HCT116 (cell line): Measurements from ENCODE around the gene EFHD1. TPM values are rescaled to one million over a fixed set of nuclear protein-coding genes. Genes with fewer than 3 reads are reported as not detected.

Experiments
- ATAC-seq: fragments of 200-7000 bp; cut with Tn5 transposase; 2 replicates; pipeline ENCODE4 v1.9.1; 2020; ENCODE audit warnings: mild to moderate bottlenecking, moderate library complexity
- BruUV-seq: library from RNA; stranded (reverse); fragments of 400-500 nt; replicated peaks from 2 replicates; lab custom pipeline; 2021; lab: Mats Ljungman, UMichigan
- CTCF ChIA-PET: fragments of 300-600 bp; sonication (Branson Sonifier 250); formaldehyde crosslinking; loops from one replicate; lab custom pipeline; 2021; ENCODE audit warnings: antibody characterized with exemption; lab: Charles Lee
- POLR2A ChIA-PET: fragments of 300-600, 350-600 bp; sonication (Branson Sonifier 250); formaldehyde crosslinking; loops from one replicate; lab custom pipeline; 2021; ENCODE audit warnings: antibody characterized with exemption; lab: Charles Lee
- RAD21 ChIA-PET, 2 experiments: fragments of 300-600 bp; sonication (Branson Sonifier 250); formaldehyde crosslinking; loops; one replicate each; lab custom pipeline; 2023; ENCODE audit warnings: low total read pairs in 2 of 2; ENCODE audit not compliant: uncharacterized antibody in 2 of 2, unreplicated experiment in 2 of 2, low non-redundant PET in 1 of 2; lab: Charles Lee
- DNase-seq: peaks from one replicate; pipeline ENCODE4 v3.0.0-alpha.2; 2010; ENCODE audit warnings: low read depth, low spot score
- H2AFZ ChIP-seq: fragments of 200-600 bp; shearing (Covaris generic), sonication (generic); 2 replicates; pipeline ENCODE4 v1.6.1; 2017; ENCODE audit warnings: low read depth, mixed run types, mixed read lengths, antibody characterized with exemption, low read length; ENCODE audit not compliant: poor library complexity, severe bottlenecking
- H3K27ac ChIP-seq: 2 replicates; pipeline ENCODE4 v1.5.1; 2012; ENCODE audit warnings: low read depth, low read length
- H3K27me3 ChIP-seq: fragments of 200-600 bp; sonication (generic); 2 replicates; pipeline ENCODE4 v1.6.1; 2016; ENCODE audit warnings: mixed run types, low read length, mixed read lengths; ENCODE audit not compliant: insufficient read depth
- H3K36me3 ChIP-seq, 2 experiments: fragments of 200-500 bp in 1 of 2; fragments of 200-600 bp in 1 of 2; sonication (Bioruptor generic) in 1 of 2; sonication (generic) in 1 of 2; 2 replicates each; pipeline versions ENCODE4 v1.5.1 to v1.6.1; 2014 to 2016; ENCODE audit warnings: low read length in 2 of 2, inconsistent platforms in 1 of 2, mixed read lengths in 1 of 2, mixed run types in 1 of 2; ENCODE audit not compliant: insufficient read depth in 2 of 2, control insufficient read depth in 1 of 2
- H3K4me1 ChIP-seq, 2 experiments: fragments of 200-600 bp in 1 of 2; sonication (generic) in 1 of 2; 2 replicates each; pipeline versions ENCODE4 v1.5.1 to v1.6.1; 2012 to 2017; ENCODE audit warnings: low read length in 2 of 2, inconsistent platforms in 1 of 2, mild to moderate bottlenecking in 1 of 2, mixed read lengths in 1 of 2, mixed run types in 1 of 2, moderate library complexity in 1 of 2; ENCODE audit not compliant: insufficient read depth in 2 of 2, control insufficient read depth in 1 of 2
- H3K4me2 ChIP-seq: fragments of 200-600 bp; sonication (generic); 2 replicates; pipeline ENCODE4 v1.6.1; 2017; ENCODE audit warnings: mixed run types, low read length, mixed read lengths
- H3K4me3 ChIP-seq, 2 experiments: fragments of 200-600 bp in 1 of 2; sonication (generic) in 1 of 2; replicated peaks in 1 of 2; 2 replicates each; pipeline ENCODE4 v1.5.1; 2011 to 2016; ENCODE audit warnings: low read length in 2 of 2, control low read depth in 1 of 2, low read depth in 1 of 2, mild to moderate bottlenecking in 1 of 2, mixed read lengths in 1 of 2, mixed run types in 1 of 2
- H3K79me2 ChIP-seq: fragments of 200-600 bp; sonication (generic); 2 replicates; pipeline ENCODE4 v1.6.1; 2017; ENCODE audit warnings: mild to moderate bottlenecking, mixed run types, low read length, moderate library complexity, mixed read lengths; ENCODE audit not compliant: insufficient read depth
- H3K9ac ChIP-seq: fragments of 200-600 bp; sonication (generic); 2 replicates; pipeline ENCODE4 v1.6.1; 2016; ENCODE audit warnings: low read length, mixed read lengths
- H3K9me2 ChIP-seq: fragments of 200-600 bp; sonication (generic), shearing (Covaris generic); 2 replicates; pipeline ENCODE4 v1.6.1; 2017; ENCODE audit warnings: mixed run types, mild to moderate bottlenecking, moderate library complexity; ENCODE audit not compliant: insufficient read depth
- H3K9me3 ChIP-seq, 2 experiments: fragments of 200-500 bp in 1 of 2; fragments of 200-600 bp in 1 of 2; sonication (Bioruptor generic) in 1 of 2; sonication (generic) in 1 of 2; 2 replicates each; pipeline ENCODE4 v1.6.1; 2014 to 2017; ENCODE audit warnings: low read length in 2 of 2, mixed read lengths in 2 of 2, inconsistent platforms in 1 of 2, low read depth in 1 of 2, mild to moderate bottlenecking in 1 of 2, mixed run types in 1 of 2, moderate library complexity in 1 of 2; ENCODE audit not compliant: control insufficient read depth in 1 of 2, insufficient read depth in 1 of 2
- H4K20me1 ChIP-seq: fragments of 200-600 bp; sonication (generic), shearing (Covaris generic); 2 replicates; pipeline ENCODE4 v1.6.1; 2017; ENCODE audit warnings: mixed run types, mild to moderate bottlenecking, moderate library complexity; ENCODE audit not compliant: insufficient read depth
- CBX3 ChIP-seq: IDR thresholded peaks from 2 replicates; pipeline ENCODE4 v1.6.1; 2012; ENCODE audit warnings: low read depth
- CEBPB ChIP-seq: IDR thresholded peaks from 2 replicates; pipeline ENCODE4 v1.6.1; 2012; ENCODE audit warnings: low read depth
- EZH2phosphoT487 ChIP-seq: fragments of 200-600 bp; IDR thresholded peaks from 2 replicates; pipeline ENCODE4 v1.6.1; 2018; ENCODE audit warnings: antibody characterized with exemption, borderline replicate concordance
- FOSL1 ChIP-seq: IDR thresholded peaks from 2 replicates; pipeline ENCODE4 v1.6.1; 2012; ENCODE audit warnings: low read depth
- REST ChIP-seq: IDR thresholded peaks from 2 replicates; pipeline ENCODE4 v1.6.1; 2012; ENCODE audit warnings: low read depth
- SIN3A ChIP-seq: IDR thresholded peaks from 2 replicates; pipeline ENCODE4 v1.6.1; 2012; ENCODE audit warnings: low read depth
- SRF ChIP-seq: IDR thresholded peaks from 2 replicates; pipeline ENCODE4 v1.6.1; 2012; ENCODE audit warnings: low read depth
- ZBTB33 ChIP-seq: IDR thresholded peaks from 2 replicates; pipeline ENCODE4 v1.6.1; 2011; ENCODE audit warnings: mild to moderate bottlenecking, low read length, moderate library complexity; ENCODE audit not compliant: insufficient replicate concordance; ENCODE audit errors: extremely low read depth
- ZNF274 ChIP-seq: fragments of 200-500 bp; sonication (Bioruptor generic); IDR thresholded peaks from 2 replicates; pipeline ENCODE4 v1.6.1; 2014; ENCODE audit warnings: mild to moderate bottlenecking, low read depth, low read length, inconsistent platforms
- intact Hi-C: fragments of 100-400 bp; cut with micrococcal nuclease; formaldehyde crosslinking; loops from 2 replicates; pipeline ENCODE4 v1.10.0; 2022
- total RNA-seq: library from RNA; stranded (reverse); gene quantifications from one replicate; pipeline ENCODE4 v1.2.1, GENCODE V29; 2021; ENCODE audit not compliant: unreplicated experiment

Gene EFHD1
- total RNA-seq, 1 experiment from 2014 or later, result 0.52 TPM

DNA sequence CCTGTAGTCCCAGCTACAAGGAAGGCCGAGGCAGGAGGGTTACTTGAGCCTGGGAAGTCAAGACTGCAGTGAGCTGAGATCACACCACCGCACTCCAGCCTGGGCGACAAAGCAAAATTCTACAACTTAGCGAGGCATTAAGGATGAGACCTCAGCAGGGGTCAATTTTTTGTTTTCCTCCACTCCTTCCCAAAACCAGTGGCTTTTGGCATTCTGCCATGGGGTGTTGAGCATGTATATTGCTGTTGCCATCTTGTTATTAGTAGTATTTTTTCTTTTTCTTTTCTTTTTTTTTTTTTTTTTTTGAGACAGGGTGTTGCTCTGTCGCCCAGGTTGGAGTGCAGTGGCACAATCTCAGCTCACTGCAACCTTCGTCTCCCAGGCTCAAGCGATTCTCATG is 54.8 kb downstream of the EFHD1 start:
- intact Hi-C loops, result no loop called here
- Histone ChIP-seq H4K20me1 (no peaks in the 10 kb centered on the region), H3K27me3 (no peaks in the 10 kb centered on the region), H3K9me3 (no peaks in the 10 kb centered on the region), H3K9ac (no peak overlapping the region), H3K4me3 (no peak overlapping the region), H3K79me2 (no peaks in the 10 kb centered on the region), H2AFZ (no peak overlapping the region), H3K36me3 (no peaks in the 10 kb centered on the region), H3K9me2 (no peaks in the 10 kb centered on the region), H3K4me2 (no peak overlapping the region), H3K4me1 (no peaks in the 10 kb centered on the region; a peak in 1 of 4 replicates), H3K27ac (no peak overlapping the region)
- RAD21 ChIA-PET, result no interaction called here
- CTCF ChIA-PET, result no interaction called here
- no peak for DNase-seq
- POLR2A ChIA-PET, result no interaction called here
- BruUV-seq, result no TSS peak
- TF ChIP-seq ZNF274, result no peak
- no peak for TF ChIP-seq CBX3
- no peak for TF ChIP-seq REST
- no peak for ATAC-seq

DNA sequence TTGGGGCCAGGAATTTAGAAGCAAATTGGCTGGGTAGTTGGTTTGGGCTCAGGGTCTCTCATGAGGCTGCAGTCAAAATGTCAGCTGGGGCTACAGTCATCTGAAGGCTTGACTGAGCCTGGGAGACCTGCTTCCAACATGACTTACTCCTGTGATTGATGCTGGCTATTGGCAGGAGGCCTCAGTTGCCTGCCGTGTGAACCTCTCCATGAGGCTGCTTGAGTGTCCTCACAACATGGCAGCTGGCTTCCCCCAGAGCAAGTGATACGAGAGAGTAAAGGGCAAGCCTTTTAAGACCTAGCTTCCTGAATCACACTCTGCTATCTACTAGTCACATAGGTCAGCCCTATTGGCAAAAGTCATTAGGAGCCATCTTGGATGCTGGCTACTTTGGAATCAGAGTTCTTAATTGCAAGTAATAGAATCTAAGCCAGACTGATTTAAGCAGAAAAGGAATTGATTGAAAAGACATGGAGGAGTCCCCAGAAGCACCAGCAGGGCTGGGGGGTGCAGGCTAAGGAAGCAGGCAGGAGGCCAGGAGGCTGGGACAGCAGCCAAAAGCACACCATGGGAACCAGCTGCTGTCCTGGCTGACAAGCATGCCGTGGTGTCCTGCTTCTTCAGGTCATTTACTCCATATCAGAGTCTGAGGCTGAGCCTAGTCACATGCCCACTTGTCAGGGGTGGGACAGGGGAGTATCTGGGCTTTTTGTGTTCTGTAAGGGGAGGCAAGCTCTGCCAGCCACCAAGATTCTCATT is 55.9 kb downstream of the EFHD1 start:
- H3K27me3 ChIP-seq, result no peaks in the 10 kb centered on the region
- H3K9ac ChIP-seq, result no peak overlapping the region
- no peaks in the 10 kb centered on the region for H3K36me3 ChIP-seq
- no peaks in the 10 kb centered on the region for H3K9me2 ChIP-seq
- no TSS peak for BruUV-seq
- CTCF ChIA-PET, result no interaction called here
- no peaks in the 10 kb centered on the region for H3K79me2 ChIP-seq
- no peak overlapping the region for H3K27ac ChIP-seq
- no peak overlapping the region for H2AFZ ChIP-seq
- no peaks in the 10 kb centered on the region for H3K9me3 ChIP-seq
- DNase-seq (no peak), ATAC-seq (no peak)
- intact Hi-C loops, result no loop called here
- H4K20me1 ChIP-seq, result no peaks in the 10 kb centered on the region
- H3K4me3 ChIP-seq, result no peak overlapping the region
- no peak overlapping the region for H3K4me2 ChIP-seq
- RAD21 ChIA-PET, result no interaction called here
- H3K4me1 ChIP-seq, result no peaks in the 10 kb centered on the region; a peak in 1 of 4 replicates
- POLR2A ChIA-PET, result no interaction called here
- TF ChIP-seq REST (no peak), SIN3A (no peak), FOSL1 (no peak), CBX3 (no peak), ZNF274 (no peak), EZH2phosphoT487 (no peak), SRF (no peak), ZBTB33 (no peak), CEBPB (no peak)
